K562 (cell line): Measurements from ENCODE around the gene CUL5. TPM values are rescaled to one million over a fixed set of nuclear protein-coding genes. Genes with fewer than 3 reads are reported as not detected.

ENCODE experiments used
- BACH1 ChIP-seq: fragments of 200-800 bp; sonication (Bioruptor generic); IDR thresholded peaks from 2 replicates; pipeline ENCODE4 v1.6.1; 2016; ENCODE audit warnings: missing genetic modification characterization, missing compliant biosample characterization
- DPF2 ChIP-seq: fragments of 450-650 bp; IDR thresholded peaks from 2 replicates; pipeline ENCODE4 v1.6.1; 2016
- ERF ChIP-seq: fragments of 450-650 bp; formaldehyde crosslinking; IDR thresholded peaks from 2 replicates; pipeline ENCODE4 v1.4.0; 2020; ENCODE audit warnings: mild to moderate bottlenecking, mixed read lengths
- KAT7 ChIP-seq: sonication (generic); formaldehyde crosslinking; IDR thresholded peaks from 2 replicates; pipeline ENCODE4 v1.8.0; 2022; ENCODE audit warnings: missing genetic modification reagents, mild to moderate bottlenecking, borderline replicate concordance
- NBN ChIP-seq: fragments of 450-650 bp; IDR thresholded peaks from 2 replicates; pipeline ENCODE4 v1.6.1; 2016; ENCODE audit warnings: low read depth, mild to moderate bottlenecking
- NFATC3 ChIP-seq: fragments of 450-650 bp; IDR thresholded peaks from 2 replicates; pipeline ENCODE4 v1.6.1; 2017; ENCODE audit warnings: mild to moderate bottlenecking
- NUFIP1 ChIP-seq: fragments of 450-650 bp; IDR thresholded peaks from 2 replicates; pipeline ENCODE4 v1.6.1; 2018; ENCODE audit not compliant: partially characterized antibody
- PHB2 ChIP-seq: fragments of 450-650 bp; IDR thresholded peaks from 2 replicates; pipeline ENCODE4 v1.6.1; 2017; ENCODE audit warnings: low read depth
- PKNOX1 ChIP-seq: fragments of 450-650 bp; IDR thresholded peaks from 2 replicates; pipeline ENCODE4 v1.6.1; 2016
- RAD21 ChIP-seq, 2 experiments: fragments of 250-450 bp in 1 of 2; fragments of 450-650 bp in 1 of 2; sonication (Bioruptor Pico) in 1 of 2; formaldehyde crosslinking in 1 of 2; IDR thresholded peaks in 1 of 2; conservative IDR thresholded peaks in 1 of 2; 2 replicates each; pipeline versions ENCODE4 v1.4.0 to v1.8.0; 2020 to 2022; ENCODE audit warnings: mild to moderate bottlenecking in 2 of 2, moderate library complexity in 1 of 2
- RBFOX2 ChIP-seq: fragments of 200-400 bp; formaldehyde crosslinking; IDR thresholded peaks from 2 replicates; pipeline ENCODE4 v1.6.1; 2017; ENCODE audit warnings: low read depth, mild to moderate bottlenecking, low read length, moderate library complexity
- RNF2 ChIP-seq: sonication (generic); IDR thresholded peaks from 2 replicates; pipeline ENCODE4 v1.6.1; 2016
- SMAD3 ChIP-seq: fragments of 450-650 bp; formaldehyde crosslinking; conservative IDR thresholded peaks from 2 replicates; pipeline ENCODE4 v1.4.0; 2020; ENCODE audit warnings: mild to moderate bottlenecking
- TEAD1 ChIP-seq, 2 experiments: fragments of 450-650 bp in 1 of 2; sonication (generic) in 1 of 2; formaldehyde crosslinking; IDR thresholded peaks; 2 replicates each; pipeline versions ENCODE4 v1.4.0 to v1.8.0; 2020 to 2022; ENCODE audit warnings: mild to moderate bottlenecking in 2 of 2, missing genetic modification reagents in 1 of 2
- ZC3H11A ChIP-seq: IDR thresholded peaks from 2 replicates; pipeline ENCODE4 v1.6.1; 2012; ENCODE audit warnings: low read depth, low read length, improper control_type of control experiment
- ZFPM2 ChIP-seq: fragments of 250-450 bp; sonication (Bioruptor Pico); IDR thresholded peaks from 2 replicates; pipeline ENCODE4 v1.5.1; 2022; ENCODE audit warnings: mild to moderate bottlenecking
- ZNF143 ChIP-seq: sonication (generic); formaldehyde crosslinking; IDR thresholded peaks from 2 replicates; pipeline ENCODE4 v1.9.0; 2022; ENCODE audit warnings: mild to moderate bottlenecking, missing genetic modification reagents
- ZNF655 ChIP-seq: fragments of 250-450 bp; sonication (Bioruptor Pico); IDR thresholded peaks from 2 replicates; pipeline ENCODE4 v1.5.0; 2021
- ZNF780A ChIP-seq: fragments of 250-450 bp; sonication (Bioruptor Pico); IDR thresholded peaks from 2 replicates; pipeline ENCODE4 v1.5.0; 2021; ENCODE audit warnings: mild to moderate bottlenecking
- polyA plus RNA-seq, 8 experiments: library from polyadenylated mRNA; depleted of rRNA in 4 of 8; stranded (reverse) in 5 of 8; unstranded in 3 of 8; fragments of >200 nt; fragmentation: Nextera tagmentation in 2 of 8; fragmentation: Illumina TruSeq in 1 of 8; extraction: Ambion mirVana in 2 of 8; extraction: Trizol in 1 of 8; gene quantifications; 2 replicates each; pipeline versions ENCODE4 v1.2.1 to v1.2.3, GENCODE V29; 2011 to 2014; ENCODE audit warnings: inconsistent platforms in 1 of 8, missing spikeins in 1 of 8
- total RNA-seq, 7 experiments: library from RNA; depleted of rRNA in 6 of 7; stranded (reverse); fragments of >200 nt in 6 of 7; fragmentation: Illumina TruSeq in 2 of 7; extraction: Trizol in 2 of 7; gene quantifications; 2 replicates each; pipeline versions ENCODE4 v1.2.1 to v1.2.3, GENCODE V29; 2011 to 2021; ENCODE audit warnings: low replicate concordance in 1 of 7
- TF ChIP-seq, protein P1 (sequence below): fragments of 450-650 bp; IDR thresholded peaks from 2 replicates; pipeline ENCODE4 v1.6.1; 2018; ENCODE audit not compliant: partially characterized antibody
- TF ChIP-seq, protein P2 (sequence below): fragments of 250-450 bp; sonication (Bioruptor Pico); IDR thresholded peaks from 2 replicates; pipeline ENCODE4 v1.8.0; 2021; ENCODE audit warnings: mild to moderate bottlenecking, moderate library complexity
- TF ChIP-seq, protein P3 (sequence below), 3 experiments: IDR thresholded peaks in 2 of 3; conservative IDR thresholded peaks in 1 of 3; 2 replicates each; pipeline ENCODE4 v1.5.1; 2011 to 2012; ENCODE audit warnings: low read length in 3 of 3, mild to moderate bottlenecking in 3 of 3, control low read depth in 2 of 3, improper control_type of control experiment in 1 of 3, inconsistent platforms in 1 of 3, low read depth in 1 of 3, mixed read lengths in 1 of 3, moderate library complexity in 1 of 3; ENCODE audit not compliant: insufficient read depth in 2 of 3

The CUL5 gene
- total and polyA plus RNA-seq, 9 of the 15 experiments (the other 6 are each of a cell fraction or from before 2014, with no cell fraction given) = 14.3 to 45.9 (median 23.0) TPM

GRCh38 chr11:108027057-108027456, 18.4 kb downstream of the CUL5 start (continued):
- TF ChIP-seq, protein P1, sequence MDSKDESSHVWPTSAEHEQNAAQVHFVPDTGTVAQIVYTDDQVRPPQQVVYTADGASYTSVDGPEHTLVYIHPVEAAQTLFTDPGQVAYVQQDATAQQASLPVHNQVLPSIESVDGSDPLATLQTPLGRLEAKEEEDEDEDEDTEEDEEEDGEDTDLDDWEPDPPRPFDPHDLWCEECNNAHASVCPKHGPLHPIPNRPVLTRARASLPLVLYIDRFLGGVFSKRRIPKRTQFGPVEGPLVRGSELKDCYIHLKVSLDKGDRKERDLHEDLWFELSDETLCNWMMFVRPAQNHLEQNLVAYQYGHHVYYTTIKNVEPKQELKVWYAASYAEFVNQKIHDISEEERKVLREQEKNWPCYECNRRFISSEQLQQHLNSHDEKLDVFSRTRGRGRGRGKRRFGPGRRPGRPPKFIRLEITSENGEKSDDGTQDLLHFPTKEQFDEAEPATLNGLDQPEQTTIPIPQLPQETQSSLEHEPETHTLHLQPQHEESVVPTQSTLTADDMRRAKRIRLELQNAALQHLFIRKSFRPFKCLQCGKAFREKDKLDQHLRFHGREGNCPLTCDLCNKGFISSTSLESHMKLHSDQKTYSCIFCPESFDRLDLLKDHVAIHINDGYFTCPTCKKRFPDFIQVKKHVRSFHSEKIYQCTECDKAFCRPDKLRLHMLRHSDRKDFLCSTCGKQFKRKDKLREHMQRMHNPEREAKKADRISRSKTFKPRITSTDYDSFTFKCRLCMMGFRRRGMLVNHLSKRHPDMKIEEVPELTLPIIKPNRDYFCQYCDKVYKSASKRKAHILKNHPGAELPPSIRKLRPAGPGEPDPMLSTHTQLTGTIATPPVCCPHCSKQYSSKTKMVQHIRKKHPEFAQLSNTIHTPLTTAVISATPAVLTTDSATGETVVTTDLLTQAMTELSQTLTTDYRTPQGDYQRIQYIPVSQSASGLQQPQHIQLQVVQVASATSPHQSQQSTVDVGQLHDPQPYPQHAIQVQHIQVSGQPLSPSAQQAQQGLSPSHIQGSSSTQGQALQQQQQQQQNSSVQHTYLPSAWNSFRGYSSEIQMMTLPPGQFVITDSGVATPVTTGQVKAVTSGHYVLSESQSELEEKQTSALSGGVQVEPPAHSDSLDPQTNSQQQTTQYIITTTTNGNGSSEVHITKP = peak; percentile 38
- TF ChIP-seq BACH1 (tag) (no peak), SMAD3 (CRISPR knock-in tag) (no peak), KAT7 (CRISPR knock-in tag) (no peak), NBN (peak; percentile 18; the same call in 1 of the 2 replicates), PKNOX1 (no peak), RAD21 (CRISPR knock-in tag; conservative IDR thresholded peaks at IDR 0.05 in 1 of 2, IDR thresholded peaks at IDR 0.05 in 1 of 2) (peak in 1 of 2 experiments; percentile 46; a peak in 2 of 4 replicates), RNF2 (no peak), NFATC3 (no peak), ZNF780A (no peak), ZFPM2 (CRISPR knock-in tag) (no peak), DPF2 (peak; percentile 44; the same call in 1 of the 2 replicates), NUFIP1 (no peak), TEAD1 (CRISPR knock-in tag; IDR thresholded peaks at IDR 0.05) (no peak), ZC3H11A (no peak), ERF (CRISPR knock-in tag) (no peak), ZNF143 (no peak), ZNF655 (CRISPR knock-in tag) (no peak), RBFOX2 (no peak), PHB2 (no peak)
- TF ChIP-seq, protein P2, sequence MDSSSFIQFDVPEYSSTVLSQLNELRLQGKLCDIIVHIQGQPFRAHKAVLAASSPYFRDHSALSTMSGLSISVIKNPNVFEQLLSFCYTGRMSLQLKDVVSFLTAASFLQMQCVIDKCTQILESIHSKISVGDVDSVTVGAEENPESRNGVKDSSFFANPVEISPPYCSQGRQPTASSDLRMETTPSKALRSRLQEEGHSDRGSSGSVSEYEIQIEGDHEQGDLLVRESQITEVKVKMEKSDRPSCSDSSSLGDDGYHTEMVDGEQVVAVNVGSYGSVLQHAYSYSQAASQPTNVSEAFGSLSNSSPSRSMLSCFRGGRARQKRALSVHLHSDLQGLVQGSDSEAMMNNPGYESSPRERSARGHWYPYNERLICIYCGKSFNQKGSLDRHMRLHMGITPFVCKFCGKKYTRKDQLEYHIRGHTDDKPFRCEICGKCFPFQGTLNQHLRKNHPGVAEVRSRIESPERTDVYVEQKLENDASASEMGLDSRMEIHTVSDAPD (CRISPR knock-in tag) = no peak
- TF ChIP-seq, protein P3, sequence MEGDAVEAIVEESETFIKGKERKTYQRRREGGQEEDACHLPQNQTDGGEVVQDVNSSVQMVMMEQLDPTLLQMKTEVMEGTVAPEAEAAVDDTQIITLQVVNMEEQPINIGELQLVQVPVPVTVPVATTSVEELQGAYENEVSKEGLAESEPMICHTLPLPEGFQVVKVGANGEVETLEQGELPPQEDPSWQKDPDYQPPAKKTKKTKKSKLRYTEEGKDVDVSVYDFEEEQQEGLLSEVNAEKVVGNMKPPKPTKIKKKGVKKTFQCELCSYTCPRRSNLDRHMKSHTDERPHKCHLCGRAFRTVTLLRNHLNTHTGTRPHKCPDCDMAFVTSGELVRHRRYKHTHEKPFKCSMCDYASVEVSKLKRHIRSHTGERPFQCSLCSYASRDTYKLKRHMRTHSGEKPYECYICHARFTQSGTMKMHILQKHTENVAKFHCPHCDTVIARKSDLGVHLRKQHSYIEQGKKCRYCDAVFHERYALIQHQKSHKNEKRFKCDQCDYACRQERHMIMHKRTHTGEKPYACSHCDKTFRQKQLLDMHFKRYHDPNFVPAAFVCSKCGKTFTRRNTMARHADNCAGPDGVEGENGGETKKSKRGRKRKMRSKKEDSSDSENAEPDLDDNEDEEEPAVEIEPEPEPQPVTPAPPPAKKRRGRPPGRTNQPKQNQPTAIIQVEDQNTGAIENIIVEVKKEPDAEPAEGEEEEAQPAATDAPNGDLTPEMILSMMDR (IDR thresholded peaks at IDR 0.05 in 2 of 3, conservative IDR thresholded peaks at IDR 0.05 in 1 of 3; ENCODE audit: insufficient read depth in 2 of 3, low read depth in 1 of 3, low read length in 3 of 3) = peak; percentile 24 to 65 (median 55); a peak in 4 of 6 replicates
